ENCODE results near the gene CNTNAP3B. TPM values are rescaled to one million over a fixed set of nuclear protein-coding genes. Genes with fewer than 3 reads are reported as not detected.
"Not testable (repeated sequence)": the region's sequence is repeated elsewhere in the genome, so short reads cannot be mapped to it uniquely, and the experiment has no call there.

Gene CNTNAP3B
- total RNA-seq, 1 donor from 2014 or later: 6.8 TPM

- ATAC-seq; DNase-seq (ENCODE audit: missing footprints); intact Hi-C loops (cut with DNase I): not testable (repeated sequence)
These were observed 114.9 kb downstream of the CNTNAP3B start for GRCh38 chr9:42014317-42014716.

- peak; percentile 48 for ATAC-seq
- intact Hi-C loops (cut with DNase I): not testable (repeated sequence)
These were observed 137.6 kb downstream of the CNTNAP3B start for GRCh38 chr9:41991607-41992006.

GRCh38 chr9:41980271-41980670, 149.0 kb downstream of the CNTNAP3B start:
- DNase-seq (ENCODE audit: missing footprints); ATAC-seq; intact Hi-C loops (cut with DNase I): not testable (repeated sequence)

More at GRCh38 chr9:41991607-41992006, 137.6 kb downstream of the CNTNAP3B start:
- not testable (repeated sequence) for DNase-seq (ENCODE audit: missing footprints)

DNA sequence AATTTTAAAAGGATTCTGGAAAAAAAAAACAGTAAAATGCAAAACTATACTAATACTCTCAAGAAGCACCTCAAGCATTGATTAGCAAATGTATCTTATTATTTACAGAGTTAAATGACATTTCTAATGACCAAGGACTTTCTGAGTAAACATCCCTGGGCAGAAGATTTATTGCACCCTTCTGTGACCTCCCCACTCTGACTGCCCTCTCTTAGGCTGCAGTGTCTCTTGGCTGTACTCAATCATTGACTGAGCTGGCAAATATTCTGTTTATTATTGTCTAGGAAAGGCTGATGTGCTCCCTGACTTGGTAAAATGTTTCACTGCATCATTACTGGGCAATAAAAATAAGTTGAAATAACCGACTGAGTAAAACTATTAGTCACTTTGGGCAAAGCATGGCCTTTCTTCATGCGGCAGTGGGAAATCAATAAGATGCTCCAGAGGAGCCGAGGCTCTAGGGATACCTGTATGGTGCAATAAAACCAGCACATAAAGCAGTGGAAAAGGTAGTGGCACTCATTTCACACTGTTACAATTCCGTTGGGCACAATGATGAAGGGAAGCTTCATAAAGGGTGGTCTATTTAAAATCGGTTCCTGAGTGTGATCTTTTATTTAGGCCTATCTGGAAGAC, 151.1 kb downstream of the CNTNAP3B start:
- DNase-seq (ENCODE audit: missing footprints); intact Hi-C loops (cut with DNase I); ATAC-seq: not testable (repeated sequence)

DNA sequence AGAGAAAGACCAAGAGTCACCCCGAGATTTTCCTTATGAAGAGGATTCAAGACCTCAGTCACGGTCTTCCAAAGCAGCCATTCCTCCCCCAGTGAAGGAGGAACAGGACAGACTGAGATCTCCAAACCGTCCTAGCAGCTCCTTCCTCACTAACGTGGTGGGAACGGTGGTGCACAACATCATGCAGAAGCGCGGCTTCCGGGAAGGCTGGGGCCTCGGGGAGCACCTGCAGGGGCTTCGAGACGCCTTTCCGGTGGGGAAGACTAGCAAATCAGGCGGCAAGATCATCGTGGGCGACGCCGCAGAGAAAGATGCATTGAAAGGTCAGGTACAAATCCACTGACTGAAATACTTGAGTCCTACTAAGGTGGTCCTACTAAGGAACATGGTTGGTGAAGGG, 154.3 kb downstream of the CNTNAP3B start:
- intact Hi-C loops (cut with DNase I); DNase-seq (ENCODE audit: missing footprints); ATAC-seq: not testable (repeated sequence)

DNA sequence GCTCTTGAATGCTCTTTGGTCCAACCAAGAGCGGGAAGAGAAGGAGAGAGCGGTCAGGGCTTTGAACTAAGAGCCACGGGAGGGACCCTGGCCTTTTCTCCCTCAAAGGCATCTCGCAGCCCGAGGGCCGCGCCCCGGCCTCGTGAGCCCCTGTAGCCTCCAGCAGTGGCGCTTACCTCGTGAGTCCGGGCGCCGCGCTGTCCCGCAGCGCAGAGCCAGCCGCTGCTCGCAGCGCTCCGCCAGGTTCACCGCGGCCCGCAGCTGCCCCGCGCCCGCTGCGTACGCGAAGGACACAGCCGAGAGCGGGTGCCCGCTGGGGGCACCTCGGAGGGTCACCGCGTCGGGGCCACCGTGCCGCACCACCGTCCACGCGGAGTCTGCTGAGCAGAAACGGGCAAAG, 176.2 kb downstream of the CNTNAP3B start:
- DNase-seq (ENCODE audit: missing footprints); intact Hi-C loops (cut with DNase I); ATAC-seq: not testable (repeated sequence)

GRCh38 chr9:41941738-41942137, 187.5 kb downstream of the CNTNAP3B start:
- DNase-seq (ENCODE audit: missing footprints); intact Hi-C loops (cut with DNase I); ATAC-seq: not testable (repeated sequence)

DNA sequence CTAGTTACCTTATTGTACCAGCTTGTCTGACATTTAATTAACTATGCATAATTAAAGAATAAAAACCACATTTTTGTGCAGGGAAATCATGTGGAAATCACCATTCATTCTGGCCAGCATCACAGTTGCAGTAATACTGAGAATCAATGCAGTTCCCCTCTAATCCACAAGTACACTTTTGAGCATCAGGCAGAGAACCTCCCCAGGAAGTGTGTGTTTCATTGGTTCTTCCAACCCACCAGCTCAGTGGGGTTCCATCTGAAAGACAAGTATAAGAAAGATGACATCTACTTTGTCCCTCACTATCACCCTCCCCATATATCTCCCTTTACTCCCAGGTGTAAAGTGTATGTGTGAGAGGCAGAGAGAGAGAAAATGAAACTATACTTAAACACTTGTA, 191.1 kb downstream of the CNTNAP3B start:
- DNase-seq (ENCODE audit: missing footprints); ATAC-seq; intact Hi-C loops (cut with DNase I): not testable (repeated sequence)

DNA sequence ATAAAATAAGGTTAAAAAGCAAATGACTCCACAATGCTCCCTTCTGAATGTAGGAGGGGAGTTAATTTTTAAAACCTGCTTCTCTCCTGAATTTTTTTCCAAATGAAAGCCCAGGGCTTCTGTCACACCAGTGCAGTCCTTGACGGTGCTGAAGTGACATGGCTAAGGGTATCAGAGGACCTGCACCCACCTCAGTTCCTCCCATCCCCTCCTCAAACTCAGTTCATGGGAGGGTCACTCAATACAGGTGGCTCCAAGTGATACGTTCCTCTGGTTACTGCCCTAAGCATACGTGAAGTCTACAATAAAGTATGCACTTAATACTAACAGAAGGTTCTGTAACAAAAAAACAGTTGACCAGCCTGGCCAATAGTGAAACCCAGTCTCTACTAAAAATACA, 193.5 kb downstream of the CNTNAP3B start:
- DNase-seq (ENCODE audit: missing footprints); intact Hi-C loops (cut with DNase I); ATAC-seq: not testable (repeated sequence)

DNA sequence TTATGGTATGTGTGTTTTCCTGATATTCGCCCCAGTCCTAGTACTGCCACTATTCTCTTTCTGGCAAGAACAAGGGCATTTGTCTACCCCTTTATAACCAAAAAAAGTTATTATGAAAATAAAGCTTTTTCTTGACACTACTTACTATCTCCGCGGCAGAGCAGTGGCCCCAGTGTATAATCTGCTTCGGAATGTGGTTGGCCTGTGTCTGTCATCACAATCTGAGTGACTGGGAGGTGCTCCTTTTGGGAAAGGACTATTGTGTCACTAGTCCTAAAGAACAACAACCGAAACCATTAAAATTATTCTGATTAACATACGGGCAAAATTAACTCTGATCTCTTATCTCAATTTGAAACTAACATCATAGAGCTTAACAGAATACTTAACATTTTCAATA, 200.1 kb downstream of the CNTNAP3B start:
- DNase-seq (ENCODE audit: missing footprints); intact Hi-C loops (cut with DNase I); ATAC-seq: not testable (repeated sequence)

DNA sequence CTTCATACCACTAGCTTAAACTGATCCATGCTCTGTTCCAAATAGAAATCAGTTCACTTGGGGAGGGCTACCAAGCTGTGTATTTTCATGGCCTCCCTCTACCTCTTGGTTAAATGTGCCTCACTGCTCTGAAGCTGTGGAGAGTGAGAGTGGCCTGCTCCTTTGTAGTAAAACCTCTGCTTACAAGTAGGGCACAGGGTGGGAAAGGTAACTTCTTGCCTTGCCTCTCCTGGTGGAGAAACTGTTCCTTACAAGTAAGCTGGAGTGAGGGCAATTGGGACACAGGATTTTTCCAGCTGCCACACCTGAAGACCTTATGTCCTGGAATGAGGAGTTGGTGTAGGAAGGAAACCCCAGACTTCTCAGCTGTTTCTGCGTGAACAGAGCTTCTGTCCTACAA, 211.9 kb downstream of the CNTNAP3B start:
- ATAC-seq; DNase-seq (ENCODE audit: missing footprints); intact Hi-C loops (cut with DNase I): not testable (repeated sequence)

GRCh38 chr9:41905488-41905887, 223.7 kb downstream of the CNTNAP3B start:
- intact Hi-C loops (cut with DNase I); DNase-seq (ENCODE audit: missing footprints); ATAC-seq: not testable (repeated sequence)

DNA sequence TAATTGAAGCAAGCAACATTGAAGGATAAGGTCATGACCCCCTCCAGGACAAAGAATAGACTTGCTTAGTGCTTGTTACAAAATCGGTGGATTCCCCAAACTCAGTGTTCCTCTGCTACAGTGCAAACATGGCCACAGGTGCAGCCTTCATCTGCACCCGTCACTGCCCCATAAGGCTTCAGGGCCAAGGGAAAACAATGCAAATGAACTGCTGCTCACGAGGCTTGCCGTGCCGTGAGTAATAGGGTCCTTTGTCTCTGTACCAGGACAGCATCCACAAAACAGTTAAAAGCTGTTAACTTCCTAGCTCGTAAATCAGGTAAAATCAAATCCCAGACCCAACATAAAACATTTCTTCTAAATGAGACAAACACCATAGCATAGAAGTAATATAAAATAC, 226.5 kb downstream of the CNTNAP3B start:
- DNase-seq (ENCODE audit: missing footprints); intact Hi-C loops (cut with DNase I); ATAC-seq: not testable (repeated sequence)

DNA sequence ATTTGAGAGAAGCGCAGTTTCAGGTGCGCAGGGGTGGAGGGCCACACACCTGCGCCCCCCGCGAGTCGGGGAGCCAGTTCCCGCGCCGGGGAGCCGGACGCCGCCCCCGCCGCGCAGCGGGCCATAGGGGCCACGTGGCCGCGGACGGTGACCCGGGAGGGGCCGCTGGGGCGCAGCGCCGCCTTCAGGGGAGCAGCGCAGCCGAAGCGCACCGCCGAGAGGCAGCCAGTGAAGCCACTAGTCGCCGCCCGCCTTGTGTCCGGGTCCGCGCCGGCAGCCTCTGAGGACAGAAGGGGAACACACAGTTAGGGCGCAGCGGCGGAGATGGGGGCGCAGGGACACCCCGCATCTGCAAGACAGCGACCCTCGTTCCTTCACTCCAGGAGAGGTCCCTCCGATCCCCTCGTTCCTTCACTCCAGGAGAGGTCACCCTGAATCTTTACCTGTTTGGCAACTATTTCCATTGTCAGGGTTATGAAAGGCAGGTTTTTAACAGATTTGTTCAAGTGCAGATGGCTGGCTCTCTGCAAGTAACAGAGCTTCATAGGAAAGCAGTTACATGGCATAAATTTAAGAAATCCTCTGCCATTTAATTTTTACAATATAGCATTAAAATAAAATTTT, 230.4 kb downstream of the CNTNAP3B start:
- intact Hi-C loops (cut with DNase I); DNase-seq (ENCODE audit: missing footprints): not testable (repeated sequence)
- peak; percentile 26 for ATAC-seq

DNA sequence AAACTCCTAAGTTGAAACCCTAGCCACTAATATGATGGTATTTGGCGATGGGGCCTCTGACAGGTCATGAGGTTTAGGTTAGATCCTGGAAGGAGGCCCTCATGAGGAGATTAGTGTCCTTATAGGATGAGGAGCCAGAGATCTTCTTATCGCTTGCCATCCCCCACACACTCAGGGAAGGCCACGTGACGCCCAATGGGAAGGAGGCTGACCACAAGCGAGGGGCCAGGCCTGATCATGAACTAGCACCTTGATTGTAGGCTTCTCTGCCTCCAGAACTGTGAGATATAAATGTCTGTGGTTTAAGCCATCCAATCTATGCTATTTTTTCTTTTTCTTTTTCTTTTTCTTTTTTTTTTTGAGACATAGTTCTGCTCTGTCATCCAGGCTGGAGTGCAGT, 254.7 kb downstream of the CNTNAP3B start:
- ATAC-seq; intact Hi-C loops (cut with DNase I); DNase-seq (ENCODE audit: missing footprints): not testable (repeated sequence)

- intact Hi-C loops (cut with DNase I); ATAC-seq; DNase-seq (ENCODE audit: missing footprints): not testable (repeated sequence)
These were observed 273.8 kb downstream of the CNTNAP3B start for GRCh38 chr9:41855422-41855821.

DNA sequence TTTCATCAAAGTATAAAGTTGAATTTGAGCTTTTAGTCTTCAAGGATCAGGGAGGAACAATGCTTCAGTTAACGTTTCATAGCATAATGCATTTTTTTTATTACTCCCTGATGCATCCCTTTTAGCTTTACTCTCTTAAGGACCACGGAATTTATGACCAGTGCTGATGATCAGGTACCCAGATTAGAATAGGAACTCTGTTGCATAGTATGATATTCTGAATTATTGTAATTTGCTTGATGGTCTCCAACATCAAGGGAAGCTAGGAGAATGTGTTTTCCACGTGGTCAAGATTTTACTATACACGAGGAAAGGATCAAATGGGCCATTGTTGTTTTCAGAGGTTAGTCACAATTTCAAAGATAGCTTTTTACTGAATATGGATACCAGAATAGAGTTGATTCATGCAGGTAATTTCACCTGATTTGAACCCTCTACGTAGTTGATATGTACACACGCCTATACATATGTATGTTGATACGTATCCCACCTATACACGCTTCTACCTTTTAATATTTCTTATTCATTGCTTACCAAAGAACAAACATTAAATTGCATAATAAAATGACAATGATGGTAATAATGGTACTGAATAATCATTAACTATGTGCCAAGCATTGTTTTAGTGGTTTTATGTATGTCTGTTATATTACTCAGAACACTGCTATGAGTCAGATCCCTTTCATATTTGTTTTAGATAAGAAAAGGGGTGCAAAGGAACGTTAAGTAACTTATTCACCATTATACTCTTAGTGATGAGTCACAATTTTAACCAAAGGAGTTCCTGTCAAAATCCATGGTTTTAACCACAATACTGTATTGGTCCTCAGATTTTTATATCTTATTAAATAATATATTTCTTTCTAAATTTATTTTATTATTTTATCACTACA, 277.1 kb downstream of the CNTNAP3B start:
- ATAC-seq; intact Hi-C loops (cut with DNase I); DNase-seq (ENCODE audit: missing footprints): not testable (repeated sequence)

GRCh38 chr9:41847829-41848228, 281.4 kb downstream of the CNTNAP3B start:
- intact Hi-C loops (cut with DNase I); ATAC-seq; DNase-seq (ENCODE audit: missing footprints): not testable (repeated sequence)

Measured in Right ventricle myocardium inferior (tissue), 1 donor.